H9 (cell line): Measurements from ENCODE around the gene DZANK1. TPM values are rescaled to one million over a fixed set of nuclear protein-coding genes. Genes with fewer than 3 reads are reported as not detected.

ENCODE experiments used
- DNase-seq: peaks from one replicate; pipeline ENCODE4 v3.0.0-alpha.2; 2017
- H2AFZ ChIP-seq: one replicate; pipeline ENCODE4 v1.6.1; 2013; ENCODE audit warnings: mild to moderate bottlenecking, low read length, control low read depth, moderate library complexity
- H2AK5ac ChIP-seq: 2 replicates; pipeline ENCODE4 v1.6.1; 2013; ENCODE audit warnings: low read length, control low read depth, mixed read lengths; ENCODE audit not compliant: insufficient read length
- H2BK120ac ChIP-seq: one replicate; pipeline ENCODE4 v1.6.1; 2013; ENCODE audit warnings: low read depth, mild to moderate bottlenecking, low read length, control low read depth, inconsistent platforms; ENCODE audit not compliant: poor library complexity, severe bottlenecking
- H2BK12ac ChIP-seq: 2 replicates; pipeline ENCODE4 v1.6.1; 2013; ENCODE audit warnings: low read length, control low read depth, mixed read lengths, low read depth; ENCODE audit not compliant: insufficient read length
- H2BK15ac ChIP-seq: 2 replicates; pipeline ENCODE4 v1.6.1; 2013; ENCODE audit warnings: low read depth, low read length, control low read depth
- H2BK20ac ChIP-seq: one replicate; pipeline ENCODE4 v1.6.1; 2013; ENCODE audit warnings: low read depth, mild to moderate bottlenecking, low read length, control low read depth, inconsistent platforms; ENCODE audit not compliant: poor library complexity, severe bottlenecking
- H2BK5ac ChIP-seq: 2 replicates; pipeline ENCODE4 v1.6.1; 2013; ENCODE audit warnings: low read length, control low read depth, mixed read lengths; ENCODE audit not compliant: insufficient read length
- H3K14ac ChIP-seq: 2 replicates; pipeline ENCODE4 v1.6.1; 2013; ENCODE audit warnings: low read length, control low read depth; ENCODE audit not compliant: insufficient read depth
- H3K18ac ChIP-seq: 2 replicates; pipeline ENCODE4 v1.6.1; 2013; ENCODE audit warnings: low read depth, mild to moderate bottlenecking, mixed read lengths, low read length, control low read depth; ENCODE audit not compliant: insufficient read length
- H3K23ac ChIP-seq: 2 replicates; pipeline ENCODE4 v1.6.1; 2013; ENCODE audit warnings: low read length, control low read depth, mixed read lengths, low read depth; ENCODE audit not compliant: insufficient read length
- H3K23me2 ChIP-seq: 2 replicates; pipeline ENCODE4 v1.6.1; 2013; ENCODE audit warnings: low read depth, mild to moderate bottlenecking, mixed read lengths, low read length, control low read depth; ENCODE audit not compliant: insufficient read length, poor library complexity, severe bottlenecking
- H3K27ac ChIP-seq: 2 replicates; pipeline ENCODE4 v1.5.1; 2013; ENCODE audit warnings: low read length, control low read depth, mixed read lengths, low read depth; ENCODE audit not compliant: insufficient read length
- H3K27me3 ChIP-seq: 2 replicates; pipeline ENCODE4 v1.6.1; 2013; ENCODE audit warnings: low read length, control low read depth, inconsistent platforms; ENCODE audit not compliant: insufficient read depth
- H3K4ac ChIP-seq: 2 replicates; pipeline ENCODE4 v1.6.1; 2013; ENCODE audit warnings: low read depth, mild to moderate bottlenecking, control low read depth, inconsistent platforms, low read length, moderate library complexity
- H3K4me1 ChIP-seq: 2 replicates; pipeline ENCODE4 v1.6.1; 2013; ENCODE audit warnings: low read length, control low read depth, inconsistent platforms; ENCODE audit not compliant: insufficient read depth
- H3K4me2 ChIP-seq: 2 replicates; pipeline ENCODE4 v1.6.1; 2013; ENCODE audit warnings: low read length, control low read depth, mixed read lengths; ENCODE audit not compliant: insufficient read length, insufficient read depth
- H3K56ac ChIP-seq: 2 replicates; pipeline ENCODE4 v1.6.1; 2013; ENCODE audit warnings: low read depth, mild to moderate bottlenecking, mixed read lengths, low read length, control low read depth; ENCODE audit not compliant: insufficient read length
- H3K79me1 ChIP-seq: 2 replicates; pipeline ENCODE4 v1.6.1; 2013; ENCODE audit warnings: low read depth, mild to moderate bottlenecking, moderate library complexity, low read length, control low read depth, inconsistent platforms; ENCODE audit not compliant: insufficient read depth, poor library complexity, severe bottlenecking
- H3K79me2 ChIP-seq: 2 replicates; pipeline ENCODE4 v1.6.1; 2013; ENCODE audit warnings: low read length, control low read depth, inconsistent platforms; ENCODE audit not compliant: insufficient read depth
- H3K9ac ChIP-seq: 2 replicates; pipeline ENCODE4 v1.6.1; 2013; ENCODE audit warnings: low read length, control low read depth, mixed read lengths; ENCODE audit not compliant: insufficient read length; ENCODE audit errors: extremely low read depth
- H3K9me3 ChIP-seq: one replicate; pipeline ENCODE4 v1.6.1; 2013; ENCODE audit warnings: low read depth, low read length, inconsistent platforms; ENCODE audit not compliant: control insufficient read depth
- H3T11ph ChIP-seq: one replicate; pipeline ENCODE4 v1.6.1; 2013; ENCODE audit warnings: mild to moderate bottlenecking, low read length, control low read depth, inconsistent platforms
- H4K20me1 ChIP-seq: one replicate; pipeline ENCODE4 v1.6.1; 2013; ENCODE audit not compliant: control insufficient read depth, insufficient read length, insufficient read depth
- H4K5ac ChIP-seq: 2 replicates; pipeline ENCODE4 v1.6.1; 2013; ENCODE audit warnings: low read depth, mild to moderate bottlenecking, mixed read lengths, low read length, control low read depth; ENCODE audit not compliant: insufficient read length
- H4K8ac ChIP-seq: replicated peaks from 2 replicates; pipeline ENCODE4 v1.6.1; 2013; ENCODE audit warnings: low read length, control low read depth, mixed read lengths, low read depth; ENCODE audit not compliant: insufficient read length
- H4K91ac ChIP-seq: 2 replicates; pipeline ENCODE4 v1.6.1; 2013; ENCODE audit warnings: low read depth, mild to moderate bottlenecking, moderate library complexity, mixed read lengths, low read length, control low read depth; ENCODE audit not compliant: insufficient read length
- H3K27ac Mint-ChIP-seq, 3 experiments: 2 replicates in 2 of 3; 3 replicates in 1 of 3; pipeline ENCODE4 v1.8.0; 2020 to 2021; ENCODE audit warnings: mixed read lengths in 3 of 3, mild to moderate bottlenecking in 1 of 3, moderate library complexity in 1 of 3
- H3K27me3 Mint-ChIP-seq: 2 replicates; pipeline ENCODE4 v1.8.0; 2021; ENCODE audit warnings: low read depth, mild to moderate bottlenecking, moderate library complexity, mixed read lengths
- H3K36me3 Mint-ChIP-seq, 3 experiments: 2 replicates in 2 of 3; 3 replicates in 1 of 3; pipeline ENCODE4 v1.8.0; 2020 to 2021; ENCODE audit warnings: low read depth in 3 of 3, mixed read lengths in 3 of 3; ENCODE audit not compliant: insufficient read depth in 1 of 3
- H3K4me1 Mint-ChIP-seq, 2 experiments: 2 replicates each; pipeline ENCODE4 v1.8.0; 2020; ENCODE audit warnings: mixed read lengths in 2 of 2
- H3K4me3 Mint-ChIP-seq, 2 experiments: 2 replicates in 1 of 2; 3 replicates in 1 of 2; pipeline ENCODE4 v1.8.0; 2020 to 2021; ENCODE audit warnings: mild to moderate bottlenecking in 2 of 2, mixed read lengths in 2 of 2, moderate library complexity in 1 of 2
- H3K9me3 Mint-ChIP-seq, 2 experiments: 2 replicates in 1 of 2; 3 replicates in 1 of 2; pipeline ENCODE4 v1.8.0; 2020; ENCODE audit warnings: mild to moderate bottlenecking in 2 of 2, mixed read lengths in 2 of 2, moderate library complexity in 1 of 2
- WGBS: extraction: QIAGEN DNeasy Blood & Tissue Kit; methylation state at CpG from one replicate; pipeline ENCODE4 v1.1.7; 2013; ENCODE audit warnings: missing lambda C conversion rate, low lambda C conversion rate, mixed read lengths; ENCODE audit not compliant: insufficient read length; ENCODE audit errors: extremely low coverage; 5-methylcytosine and 5-hydroxymethylcytosine counted together
- total RNA-seq: library from RNA; stranded (reverse); gene quantifications from 2 replicates; pipeline ENCODE4 v1.2.1, GENCODE V29; 2021
- TF ChIP-seq, protein P1 (sequence below): fragments of 200-600 bp; sonication (generic); conservative IDR thresholded peaks from 3 replicates; pipeline ENCODE4 v1.8.0; 2021; ENCODE audit warnings: antibody characterized with exemption, mild to moderate bottlenecking

The DZANK1 gene
- total RNA-seq, 1 experiment from 2014 or later: 10.5 TPM

DNA sequence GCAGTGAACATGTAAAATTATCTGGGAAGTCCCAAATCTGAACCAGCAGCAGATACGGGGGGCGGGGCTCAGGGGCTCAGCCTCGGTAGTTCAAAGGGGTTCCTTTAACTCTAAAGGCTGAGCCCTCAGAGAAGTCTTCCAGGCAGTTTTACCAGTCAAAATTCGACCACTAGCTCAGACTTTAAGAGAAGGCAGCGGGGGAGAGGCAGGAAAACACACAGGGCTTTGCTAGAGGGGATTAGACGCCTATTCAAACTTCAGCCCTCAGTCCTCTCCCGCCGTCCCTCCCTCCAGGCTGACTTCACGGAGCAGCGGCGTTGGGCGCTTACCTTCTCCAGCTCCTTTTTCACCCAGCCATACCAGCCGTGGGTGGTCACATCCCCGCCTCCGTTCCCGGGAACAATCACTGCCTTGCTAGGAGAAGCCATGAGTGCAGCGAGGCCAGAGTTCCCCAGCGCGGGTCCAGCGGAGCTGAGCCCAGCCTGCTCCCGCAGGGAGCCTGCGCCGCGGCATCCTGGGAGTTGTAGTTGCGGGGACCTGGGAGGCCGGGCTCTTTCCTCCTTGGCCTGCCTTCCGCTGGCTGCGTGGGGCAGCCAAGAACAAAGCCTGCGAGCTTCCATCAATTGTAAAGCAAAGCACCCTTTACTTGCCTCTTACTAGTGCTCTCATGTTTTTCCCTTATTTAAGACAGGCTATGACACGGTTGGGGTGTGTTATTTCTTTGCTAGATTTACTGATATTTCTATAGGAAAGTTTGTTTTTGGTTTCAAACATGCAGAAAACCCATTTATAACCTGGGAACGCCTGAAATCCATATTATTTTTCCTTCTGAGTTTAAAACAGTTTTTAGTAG lies 30.1 kb upstream of the DZANK1 start, which contains the start of gene RBBP9:
Gene RBBP9, minus strand, starts transcription at position 486 of the 853 bp plus-strand sequence. Its CDS starts 58 bp downstream, at position 428.
- no peak within 1 kb of the TSS for H3K23ac ChIP-seq
- peak within 1 kb of the TSS; percentile 86 for H3K9ac ChIP-seq

More for the DNA sequence above, 30.1 kb upstream of the DZANK1 start, which contains the start of gene RBBP9:
- H3K36me3 Mint-ChIP-seq: peaks cover 5 to 9% (median 7%) of the 10 kb centered on the region in 3 experiments; a peak in 5 of 7 replicates
- Histone ChIP-seq H3K23me2 (peaks cover 7% of the 10 kb centered on the region), H3K27me3 (no peaks in the 10 kb centered on the region), H3K14ac (peak within 1 kb of the TSS; percentile 74), H3K56ac (no peak within 1 kb of the TSS), H2AK5ac (no peak within 1 kb of the TSS), H2BK15ac (no peak within 1 kb of the TSS), H3K18ac (no peak within 1 kb of the TSS), H4K8ac (no peak within 1 kb of the TSS), H2BK20ac (no peak within 1 kb of the TSS), H3T11ph (no peak within 1 kb of the TSS), H2AFZ (peak within 1 kb of the TSS; percentile 36), H3K79me2 (no peaks in the 10 kb centered on the region), H3K4ac (no peak within 1 kb of the TSS), H3K9me3 (no peaks in the 10 kb centered on the region), H2BK5ac (no peak within 1 kb of the TSS), H4K20me1 (no peaks in the 10 kb centered on the region), H2BK12ac (no peak within 1 kb of the TSS), H3K4me2 (peak within 1 kb of the TSS; percentile 52), H4K91ac (no peak within 1 kb of the TSS), H3K4me1 (no peaks in the 10 kb centered on the region), H4K5ac (no peak within 1 kb of the TSS), H3K27ac (no peak within 1 kb of the TSS), H2BK120ac (no peak within 1 kb of the TSS), H3K79me1 (no peaks in the 10 kb centered on the region)
- H3K9me3 Mint-ChIP-seq: no peaks in the 10 kb centered on the region
- TF ChIP-seq, protein P1, sequence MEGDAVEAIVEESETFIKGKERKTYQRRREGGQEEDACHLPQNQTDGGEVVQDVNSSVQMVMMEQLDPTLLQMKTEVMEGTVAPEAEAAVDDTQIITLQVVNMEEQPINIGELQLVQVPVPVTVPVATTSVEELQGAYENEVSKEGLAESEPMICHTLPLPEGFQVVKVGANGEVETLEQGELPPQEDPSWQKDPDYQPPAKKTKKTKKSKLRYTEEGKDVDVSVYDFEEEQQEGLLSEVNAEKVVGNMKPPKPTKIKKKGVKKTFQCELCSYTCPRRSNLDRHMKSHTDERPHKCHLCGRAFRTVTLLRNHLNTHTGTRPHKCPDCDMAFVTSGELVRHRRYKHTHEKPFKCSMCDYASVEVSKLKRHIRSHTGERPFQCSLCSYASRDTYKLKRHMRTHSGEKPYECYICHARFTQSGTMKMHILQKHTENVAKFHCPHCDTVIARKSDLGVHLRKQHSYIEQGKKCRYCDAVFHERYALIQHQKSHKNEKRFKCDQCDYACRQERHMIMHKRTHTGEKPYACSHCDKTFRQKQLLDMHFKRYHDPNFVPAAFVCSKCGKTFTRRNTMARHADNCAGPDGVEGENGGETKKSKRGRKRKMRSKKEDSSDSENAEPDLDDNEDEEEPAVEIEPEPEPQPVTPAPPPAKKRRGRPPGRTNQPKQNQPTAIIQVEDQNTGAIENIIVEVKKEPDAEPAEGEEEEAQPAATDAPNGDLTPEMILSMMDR: no peak
- DNase-seq: peak; percentile 90
- H3K4me1 Mint-ChIP-seq: peaks cover 11 to 12% of the 10 kb centered on the region in 2 experiments
- WGBS: no CpG with 5 or more reads among the region's 31 CpGs
- peak within 1 kb of the TSS; percentile 94 to 98 for H3K4me3 Mint-ChIP-seq
- H3K27ac Mint-ChIP-seq: peak within 1 kb of the TSS; percentile 96 to 98 (median 97); a peak in 6 of 7 replicates
- H3K27me3 Mint-ChIP-seq: no peaks in the 10 kb centered on the region
